Thyroid gland (tissue), 4 donors: ENCODE measurements around the gene PCDHGC3. TPM values are rescaled to one million over a fixed set of nuclear protein-coding genes. Genes with fewer than 3 reads are reported as not detected.

Experiments used
- DNase-seq, 2 donors: peaks; one replicate each; pipeline ENCODE4 v3.0.0-alpha.2; 2019
- H3K27ac ChIP-seq, 3 donors: fragments of 200-600 bp; sonication (generic); 1 replicate in 2 of 3; 2 replicates in 1 of 3; pipeline ENCODE4 v1.5.1; 2016 to 2019; ENCODE audit warnings: mild to moderate bottlenecking in 1 of 3, moderate library complexity in 1 of 3
- H3K27me3 ChIP-seq: fragments of 200-600 bp; sonication (generic); one replicate; pipeline ENCODE4 v1.5.1; 2019
- H3K36me3 ChIP-seq, 2 donors: fragments of 200-600 bp; sonication (generic); one replicate each; pipeline ENCODE4 v1.5.1; 2016 to 2019
- H3K4me1 ChIP-seq, 2 donors: fragments of 200-600 bp; sonication (generic); one replicate each; pipeline ENCODE4 v1.5.1; 2017 to 2019
- H3K4me3 ChIP-seq, 3 donors: fragments of 200-600 bp; sonication (generic); replicated peaks in 1 of 3; 1 replicate in 2 of 3; 2 replicates in 1 of 3; pipeline ENCODE4 v1.5.1; 2016; ENCODE audit warnings: mild to moderate bottlenecking in 1 of 3
- H3K9me3 ChIP-seq: fragments of 200-600 bp; sonication (generic); one replicate; pipeline ENCODE4 v1.5.1; 2017
- CTCF ChIP-seq, 6 experiments: fragments of 200-600 bp in 3 of 6; fragments of 450-650 bp in 3 of 6; sonication (generic) in 3 of 6; IDR thresholded peaks; one replicate each; pipeline ENCODE4 v1.5.1; 2016 to 2019; ENCODE audit warnings: antibody characterized with exemption in 6 of 6, mild to moderate bottlenecking in 2 of 6, inconsistent platforms in 1 of 6, moderate library complexity in 1 of 6
- POLR2A ChIP-seq, 2 donors: fragments of 450-650 bp; IDR thresholded peaks; one replicate each; pipeline ENCODE4 v1.6.1; 2017; ENCODE audit warnings: antibody characterized with exemption in 2 of 2, mild to moderate bottlenecking in 2 of 2, moderate library complexity in 1 of 2
- WGBS, 2 donors: methylation state at CpG; one replicate each; pipeline ENCODE4 v1.1.5; 2017; 5-methylcytosine and 5-hydroxymethylcytosine counted together
- intact Hi-C: fragments of 100-400 bp; cut with DNase I; formaldehyde crosslinking; loops from one replicate; pipeline ENCODE4 v1.15.1; 2023
- total RNA-seq, 4 donors: library from RNA; depleted of rRNA; stranded (reverse); fragments of >200 nt; gene quantifications; one replicate each; pipeline ENCODE4 v1.2.3, GENCODE V29; 2016

The PCDHGC3 gene
- total RNA-seq, 4 donors from 2014 or later = 24.7 to 31.5 (median 27.6) TPM

DNA sequence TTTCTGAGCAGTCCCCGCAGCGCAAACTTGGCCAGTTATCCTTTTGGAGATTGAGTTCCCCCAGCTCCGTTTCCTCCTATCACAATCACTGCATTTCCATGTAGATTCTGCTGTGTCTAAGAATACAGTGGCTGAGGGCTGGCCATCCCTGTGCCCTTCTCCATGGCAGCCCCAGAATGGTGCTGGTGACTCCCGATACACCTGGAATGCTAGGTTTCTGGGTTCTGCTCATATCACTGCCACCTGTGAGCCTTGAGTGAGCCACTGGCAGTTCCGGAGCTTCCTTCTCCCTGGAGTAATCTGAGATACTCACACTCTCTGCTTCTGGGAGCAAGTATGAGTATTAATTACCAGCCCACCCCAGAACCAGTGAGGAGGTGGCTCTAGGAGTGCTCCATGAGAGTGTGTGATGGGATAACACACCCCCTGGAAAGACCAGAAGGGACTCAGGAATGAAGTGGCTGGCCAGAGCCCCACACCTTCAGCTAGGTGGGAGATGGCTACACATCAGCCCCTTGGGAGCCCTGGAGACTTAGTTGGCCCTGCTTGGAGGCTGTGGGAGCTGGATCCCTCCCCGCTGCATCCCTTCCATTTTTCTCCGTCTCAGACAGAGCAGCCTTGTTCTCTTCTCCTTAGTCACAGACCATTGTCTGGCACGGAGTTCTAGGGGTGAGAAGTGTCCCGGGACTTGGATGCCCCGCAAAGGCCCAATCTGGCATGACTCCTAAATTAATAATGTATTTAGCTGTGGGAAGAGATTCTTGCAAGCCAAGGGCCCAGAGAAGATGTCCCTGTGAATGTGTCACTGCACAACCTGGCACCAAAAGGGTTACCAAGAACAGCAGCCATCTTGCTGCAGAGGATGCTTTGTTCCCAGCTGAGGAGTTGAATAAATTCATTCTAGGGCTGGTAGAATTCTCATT lies 18.0 kb downstream of the PCDHGC3 start:
- no peaks in the 10 kb centered on the region for H3K36me3 ChIP-seq
- no peaks in the 10 kb centered on the region for H3K27me3 ChIP-seq
- no peak for TF ChIP-seq CTCF (IDR thresholded peaks at IDR 0.05)
- no peak for TF ChIP-seq POLR2A (IDR thresholded peaks at IDR 0.05)
- H3K4me1 ChIP-seq = peaks cover 12 to 24% of the 10 kb centered on the region in 2 donors
- no peaks in the 10 kb centered on the region for H3K9me3 ChIP-seq
- no peak overlapping the region for H3K27ac ChIP-seq
- intact Hi-C loops = no loop called here
- H3K4me3 ChIP-seq = no peak overlapping the region
- DNase-seq = no peak
- 81 to 86% methylated on average over 10 of the region's 10 CpGs for WGBS, 2 donors

GRCh38 chr5:141494761-141495452 lies 19.1 kb downstream of the PCDHGC3 start:
- Histone ChIP-seq H3K4me3 (no peak overlapping the region), H3K9me3 (no peaks in the 10 kb centered on the region), H3K27me3 (no peaks in the 10 kb centered on the region), H3K27ac (no peak overlapping the region), H3K4me1 (peaks cover 12 to 19% of the 10 kb centered on the region in 2 donors), H3K36me3 (no peaks in the 10 kb centered on the region)
- intact Hi-C loops = no loop called here
- WGBS, 2 donors = 74 to 81% methylated on average over 16 to 22 of the region's 22 CpGs
- DNase-seq = no peak
- TF ChIP-seq CTCF (IDR thresholded peaks at IDR 0.05) (no peak), POLR2A (IDR thresholded peaks at IDR 0.05) (no peak)

DNA sequence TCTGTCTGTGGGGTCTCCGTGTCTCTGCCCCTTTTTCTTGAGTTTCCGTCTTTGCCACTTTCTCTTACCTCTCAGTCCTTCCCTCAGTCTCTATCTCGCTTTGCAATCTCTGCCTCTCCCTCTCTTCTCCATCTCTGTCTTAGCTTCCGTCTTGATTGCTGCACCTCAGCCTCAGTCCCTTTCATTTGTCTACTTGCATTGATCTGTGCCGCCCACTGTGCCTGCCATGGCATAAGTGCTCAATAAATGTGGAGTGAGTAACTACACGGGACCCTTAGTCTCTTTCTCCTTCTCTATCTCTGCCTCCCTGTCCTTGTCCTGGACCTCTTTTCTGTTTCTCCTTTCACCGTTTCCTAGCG lies 19.7 kb downstream of the PCDHGC3 start:
- Histone ChIP-seq H3K36me3 (no peaks in the 10 kb centered on the region), H3K4me3 (no peak overlapping the region), H3K4me1 (peaks cover 12 to 19% of the 10 kb centered on the region in 2 donors), H3K27ac (no peak overlapping the region), H3K27me3 (no peaks in the 10 kb centered on the region), H3K9me3 (no peaks in the 10 kb centered on the region)
- 92 to 95% methylated on average over 8 of the region's 8 CpGs for WGBS, 2 donors
- intact Hi-C loops = no loop called here
- TF ChIP-seq CTCF (IDR thresholded peaks at IDR 0.05) (no peak), POLR2A (IDR thresholded peaks at IDR 0.05) (no peak)
- DNase-seq = no peak

DNA sequence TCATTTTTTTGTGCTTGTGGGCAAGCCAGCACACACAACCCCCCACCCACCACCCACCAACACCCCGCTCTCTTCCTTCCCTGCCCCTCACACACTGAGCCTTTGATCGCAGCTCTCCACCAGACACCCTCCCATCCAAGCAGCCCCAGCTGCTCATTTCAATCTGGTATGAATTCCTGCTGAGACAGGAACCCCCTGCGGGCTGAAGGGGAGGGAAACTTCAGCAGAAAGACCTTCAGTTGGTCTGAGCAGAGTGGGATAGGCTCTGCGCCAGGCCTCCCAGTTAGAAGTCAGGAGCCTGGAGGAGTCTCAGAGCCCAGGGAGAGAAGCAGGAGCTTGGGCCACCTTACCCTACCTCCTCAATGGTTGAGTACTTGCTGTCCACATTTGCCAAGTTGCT lies 20.3 kb downstream of the PCDHGC3 start:
- Histone ChIP-seq H3K4me3 (no peak overlapping the region), H3K9me3 (no peaks in the 10 kb centered on the region), H3K36me3 (no peaks in the 10 kb centered on the region), H3K27me3 (no peaks in the 10 kb centered on the region), H3K27ac (no peak overlapping the region), H3K4me1 (peaks cover 9 to 16% of the 10 kb centered on the region in 2 donors)
- TF ChIP-seq CTCF (IDR thresholded peaks at IDR 0.05) = no peak
- TF ChIP-seq POLR2A (IDR thresholded peaks at IDR 0.05) = no peak
- 85 to 86% methylated on average over 4 of the region's 4 CpGs for WGBS, 2 donors
- DNase-seq = no peak
- intact Hi-C loops = no loop called here

- Histone ChIP-seq H3K36me3 (peaks cover 0 to 4% of the 10 kb centered on the region in 2 donors), H3K9me3 (no peaks in the 10 kb centered on the region), H3K27ac (no peak overlapping the region), H3K27me3 (no peaks in the 10 kb centered on the region), H3K4me1 (no peaks in the 10 kb centered on the region), H3K4me3 (no peak overlapping the region)
- intact Hi-C loops = no loop called here
- 81 to 86% methylated on average over 7 of the region's 7 CpGs for WGBS, 2 donors
- no peak for DNase-seq
- TF ChIP-seq CTCF (IDR thresholded peaks at IDR 0.05) (no peak), POLR2A (IDR thresholded peaks at IDR 0.05) (no peak)
Measured at GRCh38 chr5:141501761-141502160, 26.0 kb downstream of the PCDHGC3 start.
